Ishikawa (cell line): ENCODE measurements around the gene LHFPL2.

ENCODE experiments used
- CEBPB ChIP-seq: IDR thresholded peaks from 2 replicates; pipeline ENCODE4 v1.6.1; 2012
- CREB1 ChIP-seq: IDR thresholded peaks from 2 replicates; pipeline ENCODE4 v1.6.1; 2012; ENCODE audit warnings: low read depth
- EGR1 ChIP-seq: IDR thresholded peaks from 2 replicates; pipeline ENCODE4 v1.6.1; 2012
- EP300 ChIP-seq: IDR thresholded peaks from 2 replicates; pipeline ENCODE4 v1.6.1; 2012; ENCODE audit warnings: borderline replicate concordance
- FOXM1 ChIP-seq: IDR thresholded peaks from 2 replicates; pipeline ENCODE4 v1.6.1; 2012; ENCODE audit warnings: low read depth, borderline replicate concordance
- MAX ChIP-seq: IDR thresholded peaks from 2 replicates; pipeline ENCODE4 v1.6.1; 2012
- NFIC ChIP-seq: IDR thresholded peaks from 2 replicates; pipeline ENCODE4 v1.6.1; 2012
- RAD21 ChIP-seq: IDR thresholded peaks from 2 replicates; pipeline ENCODE4 v1.6.1; 2012; ENCODE audit warnings: low read depth
- REST ChIP-seq: IDR thresholded peaks from 2 replicates; pipeline ENCODE4 v1.6.1; 2012; ENCODE audit warnings: low read depth, mild to moderate bottlenecking
- TAF1 ChIP-seq: IDR thresholded peaks from 2 replicates; pipeline ENCODE4 v1.6.1; 2012; ENCODE audit warnings: low read depth, mild to moderate bottlenecking
- TCF12 ChIP-seq: IDR thresholded peaks from 2 replicates; pipeline ENCODE4 v1.6.1; 2012; ENCODE audit warnings: low read depth
- TEAD4 ChIP-seq: IDR thresholded peaks from 2 replicates; pipeline ENCODE4 v1.6.1; 2012
- USF1 ChIP-seq: IDR thresholded peaks from 2 replicates; pipeline ENCODE4 v1.6.1; 2012
- YY1 ChIP-seq: IDR thresholded peaks from 2 replicates; pipeline ENCODE4 v1.6.1; 2012; ENCODE audit warnings: low read depth
- ZBTB7A ChIP-seq: IDR thresholded peaks from 2 replicates; pipeline ENCODE4 v1.6.1; 2012; ENCODE audit warnings: low read depth

Gene LHFPL2

GRCh38 chr5:78613151-78613533, 35.4 kb downstream of the LHFPL2 start:
- TF ChIP-seq NFIC (0 out of 2 replicates have a peak, but pooled peaks have one; percentile 20), MAX (0 out of 2 replicates have a peak, but pooled peaks have one; percentile 12), TEAD4 (0 out of 2 replicates have a peak, but pooled peaks have one; percentile 15), REST (no peak)

GRCh38 chr5:78612227-78613150, 36.1 kb downstream of the LHFPL2 start:
- TF ChIP-seq MAX = 0 out of 2 replicates have a peak, but pooled peaks have one; percentile 34
- TF ChIP-seq RAD21 = no peak

GRCh38 chr5:78611126-78611605, 37.4 kb downstream of the LHFPL2 start:
- TF ChIP-seq NFIC = no peak
- TF ChIP-seq CEBPB = no peak
- no peak for TF ChIP-seq MAX
- no peak for TF ChIP-seq EGR1
- TF ChIP-seq ZBTB7A = no peak
- no peak for TF ChIP-seq REST
- TF ChIP-seq TAF1 = no peak
- no peak for TF ChIP-seq TCF12
- TF ChIP-seq EP300 = no peak
- no peak for TF ChIP-seq TEAD4
- TF ChIP-seq RAD21 = no peak
- no peak for TF ChIP-seq YY1
- no peak for TF ChIP-seq CREB1

GRCh38 chr5:78610636-78611035, 37.9 kb downstream of the LHFPL2 start:
- TF ChIP-seq FOXM1 = no peak
- no peak for TF ChIP-seq YY1
- no peak for TF ChIP-seq CEBPB
- TF ChIP-seq ZBTB7A = no peak
- TF ChIP-seq USF1 = no peak
- TF ChIP-seq TCF12 = no peak
- no peak for TF ChIP-seq REST
- no peak for TF ChIP-seq EGR1
- no peak for TF ChIP-seq CREB1
- no peak for TF ChIP-seq TAF1
- TF ChIP-seq NFIC = no peak
- TF ChIP-seq TEAD4 = no peak

GRCh38 chr5:78610163-78610583, 38.4 kb downstream of the LHFPL2 start:
- TF ChIP-seq MAX (no peak), CEBPB (no peak), YY1 (no peak), REST (no peak)
